HepG2 (cell line): ENCODE results near the gene ANKRD60. TPM values are rescaled to one million over a fixed set of nuclear protein-coding genes. Genes with fewer than 3 reads are reported as not detected.

Experiments used
- FOSL1 ChIP-seq: sonication (generic); formaldehyde crosslinking; IDR thresholded peaks from 2 replicates; pipeline ENCODE4 v1.9.0; 2021; ENCODE audit warnings: missing genetic modification reagents, borderline replicate concordance
- FOXA3 ChIP-seq: IDR thresholded peaks from 2 replicates; pipeline ENCODE4 v1.6.1; 2016; ENCODE audit warnings: missing genetic modification reagents, missing compliant biosample characterization
- FOXC1 ChIP-seq: sonication (generic); formaldehyde crosslinking; IDR thresholded peaks from 2 replicates; pipeline ENCODE4 v1.8.0; 2022; ENCODE audit warnings: mild to moderate bottlenecking, missing genetic modification reagents, borderline replicate concordance
- KMT2A ChIP-seq: sonication (generic); formaldehyde crosslinking; IDR thresholded peaks from 2 replicates; pipeline ENCODE4 v1.4.0; 2020; ENCODE audit warnings: missing genetic modification reagents
- MAZ ChIP-seq, 2 experiments: sonication (generic) in 1 of 2; formaldehyde crosslinking in 1 of 2; IDR thresholded peaks; 2 replicates each; pipeline versions ENCODE4 v1.5.0 to v1.6.1; 2012 to 2020; ENCODE audit warnings: low read depth in 2 of 2, mild to moderate bottlenecking in 2 of 2, borderline replicate concordance in 1 of 2, improper control_type of control experiment in 1 of 2, low read length in 1 of 2, missing genetic modification reagents in 1 of 2, moderate library complexity in 1 of 2
- RELA ChIP-seq: sonication (generic); formaldehyde crosslinking; IDR thresholded peaks from 2 replicates; pipeline ENCODE4 v1.4.0; 2020; ENCODE audit warnings: missing genetic modification reagents
- THAP11 ChIP-seq: IDR thresholded peaks from 2 replicates; pipeline ENCODE4 v1.6.1; 2016; ENCODE audit warnings: missing biosample characterization, missing genetic modification reagents
- ZFP36 ChIP-seq: fragments of 150-350 bp; IDR thresholded peaks from 2 replicates; pipeline ENCODE4 v1.6.1; 2018; ENCODE audit warnings: borderline replicate concordance, low read length, low read depth; ENCODE audit not compliant: partially characterized antibody
- ZFP36L1 ChIP-seq: sonication (generic); formaldehyde crosslinking; IDR thresholded peaks from 2 replicates; pipeline ENCODE4 v1.8.0; 2022; ENCODE audit warnings: mild to moderate bottlenecking, missing genetic modification reagents, moderate library complexity
- ZNF224 ChIP-seq: sonication (generic); formaldehyde crosslinking; IDR thresholded peaks from 2 replicates; pipeline ENCODE4 v1.5.0; 2020; ENCODE audit warnings: mild to moderate bottlenecking, missing genetic modification reagents
- ZNF468 ChIP-seq: sonication (generic); formaldehyde crosslinking; IDR thresholded peaks from 2 replicates; pipeline ENCODE4 v1.8.0; 2022; ENCODE audit warnings: mild to moderate bottlenecking, moderate library complexity, missing genetic modification reagents
- ZNF607 ChIP-seq: sonication (generic); formaldehyde crosslinking; IDR thresholded peaks from 2 replicates; pipeline ENCODE4 v1.5.1; 2020; ENCODE audit warnings: missing genetic modification reagents, mild to moderate bottlenecking, borderline replicate concordance
- ZNF660 ChIP-seq: sonication (generic); formaldehyde crosslinking; IDR thresholded peaks from 2 replicates; pipeline ENCODE4 v1.5.1; 2020; ENCODE audit warnings: mild to moderate bottlenecking, low read depth, missing genetic modification reagents, borderline replicate concordance
- ZNF782 ChIP-seq: sonication (generic); formaldehyde crosslinking; IDR thresholded peaks from 2 replicates; pipeline ENCODE4 v1.4.0; 2020; ENCODE audit warnings: missing genetic modification reagents, mild to moderate bottlenecking, borderline replicate concordance
- polyA plus RNA-seq, 8 experiments: library from polyadenylated mRNA; depleted of rRNA in 3 of 8; stranded (reverse) in 7 of 8; unstranded in 1 of 8; fragments of >200 nt; fragmentation: Illumina TruSeq in 4 of 8; extraction: Trizol in 4 of 8; gene quantifications; 2 replicates each; pipeline versions ENCODE4 v1.2.1 to v1.2.3, GENCODE V29; 2011 to 2016; ENCODE audit warnings: low read depth in 4 of 8, missing spikeins in 1 of 8, mixed read lengths in 1 of 8; ENCODE audit not compliant: insufficient read depth in 1 of 8
- total RNA-seq, 5 experiments: library from RNA; depleted of rRNA; stranded (reverse); fragments of >200 nt; fragmentation: Illumina TruSeq; extraction: Trizol; gene quantifications; 2 replicates each; pipeline ENCODE4 v1.2.3, GENCODE V29; 2016; ENCODE audit warnings: low read depth in 1 of 5
- TF ChIP-seq, protein P1 (sequence below): IDR thresholded peaks from 2 replicates; pipeline ENCODE4 v1.6.1; 2016; ENCODE audit warnings: missing genetic modification reagents, missing compliant biosample characterization
- TF ChIP-seq, protein P2 (sequence below): sonication (generic); formaldehyde crosslinking; IDR thresholded peaks from 2 replicates; pipeline ENCODE4 v1.8.0; 2022; ENCODE audit warnings: missing genetic modification reagents, mild to moderate bottlenecking, borderline replicate concordance
- TF ChIP-seq, protein P3 (sequence below): sonication (generic); formaldehyde crosslinking; IDR thresholded peaks from 2 replicates; pipeline ENCODE4 v1.5.0; 2020; ENCODE audit warnings: missing genetic modification reagents
- TF ChIP-seq, protein P4 (sequence below): sonication (generic); formaldehyde crosslinking; IDR thresholded peaks from 2 replicates; pipeline ENCODE4 v1.5.0; 2020; ENCODE audit warnings: mild to moderate bottlenecking, missing genetic modification reagents, moderate library complexity
- TF ChIP-seq, protein P5 (sequence below): sonication (generic); formaldehyde crosslinking; IDR thresholded peaks from 2 replicates; pipeline ENCODE4 v1.4.0; 2020; ENCODE audit warnings: missing genetic modification reagents

The ANKRD60 gene
- total and polyA plus RNA-seq, 2 of the 13 experiments (the other 11 are each of a cell fraction or from before 2014, with no cell fraction given) = not detected

DNA sequence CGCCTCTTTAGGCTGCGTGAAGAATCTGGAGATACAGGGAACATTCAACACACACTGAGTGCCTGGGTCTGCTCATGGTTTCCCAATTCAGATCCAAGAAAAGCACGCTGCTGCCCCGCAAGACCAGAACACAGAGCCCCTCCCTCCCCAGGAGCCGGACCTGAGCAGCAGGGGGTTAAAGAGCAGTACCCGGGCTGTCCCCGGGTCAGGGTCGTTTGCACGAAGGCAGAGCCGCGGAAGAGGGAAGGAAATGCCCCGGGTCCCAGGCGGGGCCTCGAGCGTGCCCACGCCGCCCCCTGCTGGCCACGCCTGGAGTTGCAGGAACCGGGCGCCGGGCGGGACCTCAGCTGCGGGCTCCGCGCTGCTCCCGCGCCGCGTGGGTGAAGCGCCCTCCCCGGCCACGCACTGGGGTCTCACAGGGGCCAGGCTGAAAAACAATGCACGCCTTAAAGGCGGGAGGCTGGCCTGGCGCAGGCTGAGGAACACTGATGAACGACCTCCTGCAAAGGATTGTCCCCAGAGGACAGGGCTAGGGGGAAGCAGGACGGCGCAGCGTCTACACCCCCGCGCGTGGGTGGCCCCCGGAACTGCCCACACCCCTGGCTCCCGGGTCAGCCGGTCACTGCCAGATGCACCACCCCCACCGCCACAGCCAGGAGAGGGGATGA lies 48.9 kb downstream of the ANKRD60 start (continued):
- TF ChIP-seq, protein P1, sequence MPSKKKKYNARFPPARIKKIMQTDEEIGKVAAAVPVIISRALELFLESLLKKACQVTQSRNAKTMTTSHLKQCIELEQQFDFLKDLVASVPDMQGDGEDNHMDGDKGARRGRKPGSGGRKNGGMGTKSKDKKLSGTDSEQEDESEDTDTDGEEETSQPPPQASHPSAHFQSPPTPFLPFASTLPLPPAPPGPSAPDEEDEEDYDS (CRISPR knock-in tag) = no peak
- TF ChIP-seq ZNF468 (CRISPR knock-in tag) = no peak
- 0 out of 2 replicates have a peak, but pooled peaks have one; percentile 17 for TF ChIP-seq THAP11 (CRISPR knock-in tag)
- TF ChIP-seq, protein P2, sequence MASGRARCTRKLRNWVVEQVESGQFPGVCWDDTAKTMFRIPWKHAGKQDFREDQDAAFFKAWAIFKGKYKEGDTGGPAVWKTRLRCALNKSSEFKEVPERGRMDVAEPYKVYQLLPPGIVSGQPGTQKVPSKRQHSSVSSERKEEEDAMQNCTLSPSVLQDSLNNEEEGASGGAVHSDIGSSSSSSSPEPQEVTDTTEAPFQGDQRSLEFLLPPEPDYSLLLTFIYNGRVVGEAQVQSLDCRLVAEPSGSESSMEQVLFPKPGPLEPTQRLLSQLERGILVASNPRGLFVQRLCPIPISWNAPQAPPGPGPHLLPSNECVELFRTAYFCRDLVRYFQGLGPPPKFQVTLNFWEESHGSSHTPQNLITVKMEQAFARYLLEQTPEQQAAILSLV = peak; percentile 18; the same call in 1 of the 2 replicates
- 0 out of 2 replicates have a peak, but pooled peaks have one; percentile 55 for TF ChIP-seq FOXC1
- TF ChIP-seq, protein P3, sequence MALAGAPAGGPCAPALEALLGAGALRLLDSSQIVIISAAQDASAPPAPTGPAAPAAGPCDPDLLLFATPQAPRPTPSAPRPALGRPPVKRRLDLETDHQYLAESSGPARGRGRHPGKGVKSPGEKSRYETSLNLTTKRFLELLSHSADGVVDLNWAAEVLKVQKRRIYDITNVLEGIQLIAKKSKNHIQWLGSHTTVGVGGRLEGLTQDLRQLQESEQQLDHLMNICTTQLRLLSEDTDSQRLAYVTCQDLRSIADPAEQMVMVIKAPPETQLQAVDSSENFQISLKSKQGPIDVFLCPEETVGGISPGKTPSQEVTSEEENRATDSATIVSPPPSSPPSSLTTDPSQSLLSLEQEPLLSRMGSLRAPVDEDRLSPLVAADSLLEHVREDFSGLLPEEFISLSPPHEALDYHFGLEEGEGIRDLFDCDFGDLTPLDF = no peak
- TF ChIP-seq, protein P4, sequence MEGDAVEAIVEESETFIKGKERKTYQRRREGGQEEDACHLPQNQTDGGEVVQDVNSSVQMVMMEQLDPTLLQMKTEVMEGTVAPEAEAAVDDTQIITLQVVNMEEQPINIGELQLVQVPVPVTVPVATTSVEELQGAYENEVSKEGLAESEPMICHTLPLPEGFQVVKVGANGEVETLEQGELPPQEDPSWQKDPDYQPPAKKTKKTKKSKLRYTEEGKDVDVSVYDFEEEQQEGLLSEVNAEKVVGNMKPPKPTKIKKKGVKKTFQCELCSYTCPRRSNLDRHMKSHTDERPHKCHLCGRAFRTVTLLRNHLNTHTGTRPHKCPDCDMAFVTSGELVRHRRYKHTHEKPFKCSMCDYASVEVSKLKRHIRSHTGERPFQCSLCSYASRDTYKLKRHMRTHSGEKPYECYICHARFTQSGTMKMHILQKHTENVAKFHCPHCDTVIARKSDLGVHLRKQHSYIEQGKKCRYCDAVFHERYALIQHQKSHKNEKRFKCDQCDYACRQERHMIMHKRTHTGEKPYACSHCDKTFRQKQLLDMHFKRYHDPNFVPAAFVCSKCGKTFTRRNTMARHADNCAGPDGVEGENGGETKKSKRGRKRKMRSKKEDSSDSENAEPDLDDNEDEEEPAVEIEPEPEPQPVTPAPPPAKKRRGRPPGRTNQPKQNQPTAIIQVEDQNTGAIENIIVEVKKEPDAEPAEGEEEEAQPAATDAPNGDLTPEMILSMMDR (CRISPR knock-in tag) = peak; percentile 94
- TF ChIP-seq RELA (CRISPR knock-in tag) = 0 out of 2 replicates have a peak, but pooled peaks have one; percentile 70
- no peak for TF ChIP-seq ZFP36L1
- TF ChIP-seq KMT2A (CRISPR knock-in tag) = peak; percentile 16; the same call in 1 of the 2 replicates
- no peak for TF ChIP-seq ZNF660 (CRISPR knock-in tag)
- TF ChIP-seq, protein P5, sequence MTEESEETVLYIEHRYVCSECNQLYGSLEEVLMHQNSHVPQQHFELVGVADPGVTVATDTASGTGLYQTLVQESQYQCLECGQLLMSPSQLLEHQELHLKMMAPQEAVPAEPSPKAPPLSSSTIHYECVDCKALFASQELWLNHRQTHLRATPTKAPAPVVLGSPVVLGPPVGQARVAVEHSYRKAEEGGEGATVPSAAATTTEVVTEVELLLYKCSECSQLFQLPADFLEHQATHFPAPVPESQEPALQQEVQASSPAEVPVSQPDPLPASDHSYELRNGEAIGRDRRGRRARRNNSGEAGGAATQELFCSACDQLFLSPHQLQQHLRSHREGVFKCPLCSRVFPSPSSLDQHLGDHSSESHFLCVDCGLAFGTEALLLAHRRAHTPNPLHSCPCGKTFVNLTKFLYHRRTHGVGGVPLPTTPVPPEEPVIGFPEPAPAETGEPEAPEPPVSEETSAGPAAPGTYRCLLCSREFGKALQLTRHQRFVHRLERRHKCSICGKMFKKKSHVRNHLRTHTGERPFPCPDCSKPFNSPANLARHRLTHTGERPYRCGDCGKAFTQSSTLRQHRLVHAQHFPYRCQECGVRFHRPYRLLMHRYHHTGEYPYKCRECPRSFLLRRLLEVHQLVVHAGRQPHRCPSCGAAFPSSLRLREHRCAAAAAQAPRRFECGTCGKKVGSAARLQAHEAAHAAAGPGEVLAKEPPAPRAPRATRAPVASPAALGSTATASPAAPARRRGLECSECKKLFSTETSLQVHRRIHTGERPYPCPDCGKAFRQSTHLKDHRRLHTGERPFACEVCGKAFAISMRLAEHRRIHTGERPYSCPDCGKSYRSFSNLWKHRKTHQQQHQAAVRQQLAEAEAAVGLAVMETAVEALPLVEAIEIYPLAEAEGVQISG (CRISPR knock-in tag) = 0 out of 2 replicates have a peak, but pooled peaks have one; percentile 51
- no peak for TF ChIP-seq FOXA3 (CRISPR knock-in tag)
- no peak for TF ChIP-seq ZNF607
- no peak for TF ChIP-seq ZNF224 (CRISPR knock-in tag)
- TF ChIP-seq MAZ (IDR thresholded peaks at IDR 0.05; ENCODE audit: borderline replicate concordance, low read depth, low read length) = 0 out of 2 replicates have a peak, but pooled peaks have one; percentile 20
- TF ChIP-seq MAZ (CRISPR knock-in tag; IDR thresholded peaks at IDR 0.05; ENCODE audit: low read depth) = peak; percentile 35; the same call in 1 of the 2 replicates
- TF ChIP-seq ZNF782 (CRISPR knock-in tag) = 0 out of 2 replicates have a peak, but pooled peaks have one; percentile 67
- no peak for TF ChIP-seq FOSL1 (CRISPR knock-in tag)
- TF ChIP-seq ZFP36 = peak; percentile 62
